ENCODE data around the gene GEMIN2.

Gene GEMIN2

DNA sequence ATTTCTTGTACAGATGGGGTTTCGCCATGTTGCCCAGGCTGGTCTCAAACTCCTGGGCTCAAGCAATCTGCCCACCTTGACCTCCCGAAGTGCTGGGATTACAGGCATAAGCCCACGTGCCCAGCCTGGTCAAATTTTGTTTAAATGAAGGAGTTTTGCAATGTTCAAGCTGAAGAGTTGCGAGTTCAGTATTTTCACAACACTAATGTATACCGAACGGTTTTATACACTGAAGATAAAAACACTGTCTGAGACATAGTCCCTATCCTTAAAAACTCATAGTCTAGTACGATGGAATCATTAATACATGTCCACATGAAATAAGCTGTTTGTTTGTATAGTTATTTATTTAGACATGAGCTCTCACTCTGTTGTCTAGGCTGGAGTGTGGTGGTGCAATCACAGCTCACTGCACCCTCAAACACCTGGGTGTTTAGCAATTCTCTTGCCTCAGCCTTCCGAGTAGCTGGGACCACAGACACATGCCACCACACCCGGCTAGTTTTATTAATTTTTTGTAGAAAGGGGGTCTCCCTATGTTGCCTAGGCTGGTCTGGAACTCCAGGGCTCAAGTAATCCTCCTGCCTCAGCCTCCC, 40.6 kb downstream of the GEMIN2 start:
- H3K4me3 ChIP-seq (ENCODE audit: low read length): no peak overlapping the region
- TF ChIP-seq ZNF274 (IDR thresholded peaks at IDR 0.05; ENCODE audit: low read depth, low read length): no peak

DNA sequence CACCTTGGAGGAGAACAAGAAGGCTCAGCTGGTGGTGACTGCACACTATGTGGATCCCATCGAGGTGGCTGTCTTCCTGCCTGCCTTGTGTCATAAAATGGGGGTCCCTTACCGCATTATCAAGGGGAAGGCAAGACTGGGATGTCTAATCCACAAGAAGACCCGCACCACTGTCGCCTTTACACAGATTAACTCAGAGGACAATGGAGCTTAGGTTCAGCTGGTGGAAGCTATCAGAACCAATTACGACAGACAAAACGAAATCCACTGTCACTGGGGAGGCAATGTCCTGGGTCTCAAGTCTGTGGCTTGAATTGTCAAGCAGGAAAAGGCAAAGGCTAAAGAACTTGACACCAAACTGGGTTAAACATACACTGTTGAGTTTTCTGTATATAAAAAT, 43.4 kb downstream of the GEMIN2 start:
- no peak for TF ChIP-seq ZNF274 (IDR thresholded peaks at IDR 0.05; ENCODE audit: low read depth, low read length)
- no peak overlapping the region for H3K4me3 ChIP-seq (ENCODE audit: low read length)

DNA sequence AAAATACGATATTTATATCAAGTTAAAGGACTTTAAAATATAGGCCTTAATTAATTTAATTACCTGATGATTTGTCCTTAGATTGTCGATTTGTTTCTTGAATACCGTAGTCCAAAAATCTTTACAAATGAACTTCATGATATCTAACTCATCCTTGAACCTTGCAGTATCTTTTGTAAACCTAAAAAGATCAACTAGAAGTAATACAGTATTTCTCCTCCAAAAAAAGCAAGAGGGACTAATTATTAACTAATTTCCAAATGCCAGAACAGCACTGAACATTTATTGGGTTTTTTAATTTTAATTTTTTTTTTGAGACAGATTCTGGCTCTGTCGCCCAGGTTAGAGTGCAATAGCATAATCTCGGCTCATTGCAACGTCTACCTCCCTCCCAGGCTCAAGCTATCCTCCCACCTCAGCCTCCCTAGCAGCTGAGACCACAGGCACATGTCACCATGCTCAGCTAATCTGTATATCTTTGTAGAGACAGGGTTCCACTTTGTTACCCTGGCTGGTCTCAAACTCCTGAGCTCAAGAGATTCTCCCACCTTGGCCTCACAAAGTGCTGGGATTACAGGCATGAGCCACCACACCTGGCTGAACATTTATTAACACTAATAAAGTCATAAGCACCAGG, 44.2 kb downstream of the GEMIN2 start:
- H3K4me3 ChIP-seq (ENCODE audit: low read length): no peak overlapping the region
- no peak for TF ChIP-seq ZNF274 (IDR thresholded peaks at IDR 0.05; ENCODE audit: low read depth, low read length)

DNA sequence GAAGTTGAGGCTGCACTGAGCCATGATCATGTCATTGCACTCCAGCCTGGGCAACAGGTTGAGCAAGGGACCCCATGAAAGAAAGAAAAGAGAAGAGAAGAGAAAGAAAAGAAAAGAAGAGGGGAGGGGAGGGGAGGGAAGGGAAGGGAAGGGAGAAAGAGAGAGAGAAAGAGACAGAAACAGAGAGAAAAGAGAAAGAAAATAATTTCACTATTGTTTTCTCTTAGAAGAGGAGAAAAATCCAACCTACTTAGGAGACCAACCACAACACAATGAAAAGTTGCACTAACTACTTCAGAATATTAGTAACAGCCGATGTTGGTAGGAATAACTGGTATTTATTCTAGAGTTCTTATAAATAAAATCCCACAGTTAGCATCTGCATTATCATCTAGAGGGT, 46.4 kb downstream of the GEMIN2 start:
- no peak for TF ChIP-seq ZNF274 (IDR thresholded peaks at IDR 0.05; ENCODE audit: low read depth, low read length)

DNA sequence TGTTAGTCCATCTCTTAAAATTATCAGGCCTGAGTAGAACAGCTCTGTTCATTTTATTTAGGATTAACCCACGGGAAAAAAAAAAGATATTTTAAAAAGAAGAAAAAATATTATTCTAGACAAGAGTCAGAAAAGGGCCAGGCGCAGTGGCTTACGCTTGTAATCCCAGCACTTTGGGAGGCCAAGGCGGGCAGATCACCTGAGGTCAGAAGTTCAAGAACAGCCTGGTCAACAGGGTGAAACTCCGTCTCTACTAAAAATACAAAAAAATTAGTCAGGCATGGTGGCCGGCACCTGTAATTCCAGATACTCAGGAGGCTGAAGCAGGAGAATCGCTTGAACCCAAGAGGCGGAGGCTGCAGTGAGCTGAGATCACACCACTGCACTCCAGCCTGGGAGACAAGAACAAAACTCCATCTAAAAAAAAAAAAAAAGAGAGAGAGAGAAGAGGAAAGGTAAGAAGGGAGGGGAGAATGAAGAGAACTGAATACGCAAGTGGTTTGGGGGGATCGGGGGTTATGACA, 53.7 kb downstream of the GEMIN2 start:
- H3K4me3 ChIP-seq (ENCODE audit: low read length): peak overlapping the region; percentile 10; the same call in 1 of the 2 replicates

More for the DNA sequence above, 46.4 kb downstream of the GEMIN2 start:
- no peak overlapping the region for H3K4me3 ChIP-seq (ENCODE audit: low read length)

DNA sequence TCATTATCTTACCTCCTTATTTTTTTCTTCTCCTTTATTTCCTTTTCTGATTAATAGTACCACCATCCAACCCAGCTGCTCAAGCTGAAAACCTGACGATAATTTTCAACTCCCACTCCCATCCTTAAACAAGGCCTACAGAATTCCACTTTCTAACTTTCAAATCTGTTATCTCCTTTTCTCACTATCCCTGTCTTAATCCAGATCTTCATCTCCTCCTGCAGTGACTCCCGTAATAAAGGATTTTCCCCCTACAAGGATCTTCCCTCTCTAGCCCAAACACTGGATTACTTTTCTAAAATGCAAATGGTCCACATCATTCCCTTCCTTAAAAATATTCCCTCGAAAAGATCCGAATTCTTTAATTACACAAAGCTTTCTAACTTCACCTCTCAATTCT, 54.5 kb downstream of the GEMIN2 start:
- no peak for TF ChIP-seq ZNF274 (IDR thresholded peaks at IDR 0.05; ENCODE audit: low read depth, low read length)
- peak overlapping the region; percentile 86; the same call in 1 of the 2 replicates for H3K4me3 ChIP-seq (ENCODE audit: low read length)

DNA sequence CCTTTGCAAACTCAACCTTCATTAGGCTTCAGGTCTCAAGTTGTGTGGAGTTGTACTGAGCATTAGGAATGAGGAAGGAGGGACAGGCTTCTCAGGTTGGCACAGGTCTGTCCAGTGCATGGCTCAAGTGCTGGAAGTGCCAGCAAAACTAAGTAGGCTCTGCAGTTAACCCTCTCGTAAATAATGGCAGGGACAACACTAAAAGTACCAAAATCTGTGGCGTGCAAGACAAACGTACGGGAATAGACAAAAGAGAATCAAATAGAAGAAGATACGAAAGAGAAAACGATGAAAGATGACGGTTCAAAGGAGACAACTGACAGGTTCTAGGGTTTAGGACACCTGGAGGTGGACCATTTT, 55.4 kb downstream of the GEMIN2 start:
- TF ChIP-seq ZNF274 (IDR thresholded peaks at IDR 0.05; ENCODE audit: low read depth, low read length): no peak
- H3K4me3 ChIP-seq (ENCODE audit: low read length): peak overlapping the region; percentile 86

DNA sequence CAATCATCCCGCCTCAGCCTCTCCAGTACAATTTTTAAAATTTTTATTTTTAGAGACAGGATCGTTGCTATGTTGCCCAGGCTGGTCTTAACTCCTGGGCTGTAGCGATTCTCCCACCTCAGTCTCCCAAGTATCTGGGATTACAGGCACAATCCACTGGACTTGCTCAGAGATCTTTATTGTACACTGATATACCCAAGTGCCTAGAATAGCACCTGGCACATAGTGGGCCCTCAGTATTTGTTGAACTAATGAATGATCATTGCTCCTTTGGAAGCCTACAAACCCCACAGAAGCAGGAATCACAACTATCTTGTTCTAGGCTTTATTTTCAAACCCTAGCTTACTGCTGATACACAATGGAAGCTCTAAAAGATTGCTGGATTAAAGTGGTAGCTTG, 59.1 kb downstream of the GEMIN2 start:
- no peak for TF ChIP-seq ZNF274 (IDR thresholded peaks at IDR 0.05; ENCODE audit: low read depth, low read length)
- H3K4me3 ChIP-seq (ENCODE audit: low read length): no peak overlapping the region

DNA sequence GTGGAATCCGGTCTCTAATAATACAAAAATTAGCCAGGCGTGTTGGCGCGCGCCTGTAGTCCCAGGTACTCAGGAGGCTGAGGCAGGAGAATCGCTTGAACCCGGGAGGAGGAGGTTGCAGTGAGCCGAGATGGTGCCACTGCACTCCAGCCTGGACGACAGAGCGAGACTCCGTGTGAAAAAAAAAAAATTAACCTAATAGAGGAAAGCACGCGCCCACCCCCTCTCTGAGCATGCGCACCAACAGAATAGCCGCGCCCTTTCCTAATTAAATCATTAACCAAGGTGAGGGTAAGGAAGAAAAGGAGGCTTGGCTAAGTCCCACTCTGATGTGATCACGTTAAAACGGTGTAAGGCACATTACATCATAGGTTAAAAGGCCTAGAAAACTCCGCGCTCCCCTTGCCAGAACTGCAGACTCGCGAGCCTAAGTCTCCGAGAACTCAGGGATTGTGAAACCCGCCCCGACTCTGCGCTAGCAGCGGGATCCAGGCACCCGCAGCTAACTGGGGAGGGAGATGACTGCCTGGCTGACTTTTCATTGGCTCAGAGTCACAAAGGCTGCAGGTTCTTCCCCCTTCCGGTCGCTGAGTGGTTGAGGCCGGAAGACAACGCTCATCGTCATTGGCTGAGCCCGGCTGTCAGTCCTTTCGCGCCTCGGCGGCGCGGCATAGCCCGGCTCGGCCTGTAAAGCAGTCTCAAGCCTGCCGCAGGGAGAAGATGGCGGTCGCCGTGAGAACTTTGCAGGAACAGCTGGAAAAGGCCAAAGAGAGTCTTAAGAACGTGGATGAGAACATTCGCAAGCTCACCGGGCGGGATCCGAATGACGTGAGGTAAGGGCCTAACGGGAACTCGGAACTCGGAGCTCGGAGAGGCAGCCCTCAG, 60.7 kb downstream of the GEMIN2 start, which contains the start of gene PNN:
TSS of gene PNN (plus strand) at position 695 of the 885 bp plus-strand sequence. CDS start at position 721, 26 bp downstream.
- peak within 1 kb of the TSS; percentile 95 for H3K4me3 ChIP-seq (ENCODE audit: low read length)
- no peak for TF ChIP-seq ZNF274 (IDR thresholded peaks at IDR 0.05; ENCODE audit: low read depth, low read length)

DNA sequence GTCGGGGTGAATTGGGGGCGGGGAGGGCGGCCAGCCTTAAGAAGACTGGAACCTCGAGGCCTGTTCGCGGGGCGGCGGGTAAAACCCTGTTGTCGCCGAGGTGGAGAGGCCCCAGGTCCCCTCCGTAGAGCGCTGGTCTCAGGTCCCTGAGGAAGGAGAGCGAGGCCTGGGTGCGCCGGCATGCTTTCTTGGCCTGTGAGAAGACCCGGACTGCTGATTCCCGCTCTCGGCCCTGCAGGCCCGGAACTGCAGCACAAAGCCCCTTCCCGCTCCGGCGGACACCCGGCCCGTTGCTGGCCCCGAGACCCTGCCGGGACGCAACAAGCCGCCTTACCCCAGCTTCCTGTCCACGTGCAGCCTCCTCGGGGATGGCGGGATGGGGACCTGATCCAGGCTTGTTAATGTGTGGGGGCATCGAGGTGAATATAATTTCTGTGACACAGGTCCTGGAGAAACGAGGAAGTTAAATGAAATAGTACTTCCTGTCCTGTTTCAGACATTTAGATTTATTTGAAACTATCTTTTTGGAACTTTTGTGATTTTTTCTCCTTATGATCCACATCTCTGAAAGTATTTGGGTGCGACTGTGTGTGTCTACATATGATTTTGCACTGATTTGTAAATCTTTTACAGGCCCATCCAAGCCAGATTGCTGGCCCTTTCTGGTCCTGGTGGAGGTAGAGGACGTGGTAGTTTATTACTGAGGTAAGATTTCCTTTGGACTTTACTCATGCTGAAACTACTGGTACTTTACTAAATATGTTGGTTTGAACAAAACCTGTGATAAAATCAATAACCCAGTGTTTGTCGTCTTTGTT, 61.5 kb downstream of the GEMIN2 start:
- no peak for TF ChIP-seq ZNF274 (IDR thresholded peaks at IDR 0.05; ENCODE audit: low read depth, low read length)

DNA sequence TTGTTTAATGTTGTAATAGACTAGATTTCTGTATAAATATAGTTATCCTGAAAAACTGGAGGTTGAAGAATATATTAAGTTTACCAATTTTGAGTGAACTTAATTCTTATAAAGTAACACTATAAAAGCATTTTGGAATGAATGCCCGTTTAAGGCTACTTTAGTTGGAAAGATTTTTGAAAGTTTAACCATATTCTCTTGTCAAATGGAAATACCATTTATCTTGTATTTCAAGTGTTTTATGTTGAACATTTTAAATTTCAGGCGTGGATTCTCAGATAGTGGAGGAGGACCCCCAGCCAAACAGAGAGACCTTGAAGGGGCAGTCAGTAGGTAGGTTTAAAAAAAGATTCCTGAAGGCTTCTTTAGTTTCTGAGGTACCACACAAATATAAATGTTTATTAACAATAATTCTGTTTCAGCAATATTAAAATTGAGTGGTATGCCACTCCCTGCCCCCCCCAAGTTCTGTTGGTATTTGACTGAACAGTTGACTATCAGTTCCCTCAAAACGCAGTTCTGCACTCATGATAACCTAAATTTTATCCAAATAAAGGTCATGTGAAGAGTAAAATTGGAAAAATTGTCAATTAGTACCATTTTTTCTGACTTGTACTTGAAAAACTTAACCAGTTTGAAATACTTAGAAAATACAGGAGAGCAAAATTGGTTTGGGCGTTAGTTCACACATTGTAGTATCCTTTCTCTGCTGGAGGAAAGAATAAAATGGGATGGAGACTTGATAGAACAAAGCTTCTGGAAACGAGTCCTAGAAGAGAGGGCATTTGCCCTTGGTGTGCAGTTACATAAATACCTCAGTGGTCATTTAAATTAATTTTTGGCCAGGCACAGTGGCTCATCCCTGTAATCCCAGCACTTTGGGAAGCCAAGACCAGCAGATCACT, 62.4 kb downstream of the GEMIN2 start:
- TF ChIP-seq ZNF274 (IDR thresholded peaks at IDR 0.05; ENCODE audit: low read depth, low read length): no peak

More for the DNA sequence above, 61.5 kb downstream of the GEMIN2 start:
- H3K4me3 ChIP-seq (ENCODE audit: low read length): peak overlapping the region; percentile 95

DNA sequence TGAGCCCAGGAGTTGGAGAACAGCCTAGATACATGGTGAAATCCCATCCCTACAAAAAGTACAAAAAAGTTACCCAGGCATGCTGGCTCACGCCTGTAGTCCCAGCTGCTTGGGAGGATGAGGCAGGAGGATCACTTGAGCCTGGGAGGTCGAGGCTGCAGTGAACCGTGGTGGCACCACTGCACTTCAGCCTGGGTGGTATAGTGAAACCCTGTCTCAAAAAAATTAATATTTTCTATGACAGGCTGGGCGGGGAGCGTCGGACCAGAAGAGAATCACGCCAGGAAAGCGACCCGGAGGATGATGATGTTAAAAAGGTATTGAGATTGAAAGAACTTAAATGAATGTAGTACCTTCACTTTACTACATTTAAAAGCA, 63.0 kb downstream of the GEMIN2 start:
- no peak for TF ChIP-seq ZNF274 (IDR thresholded peaks at IDR 0.05; ENCODE audit: low read depth, low read length)
- no peak overlapping the region for H3K4me3 ChIP-seq (ENCODE audit: low read length)

More for the DNA sequence above, 62.4 kb downstream of the GEMIN2 start:
- H3K4me3 ChIP-seq (ENCODE audit: low read length): peak overlapping the region; percentile 95; the same call in 1 of the 2 replicates

DNA sequence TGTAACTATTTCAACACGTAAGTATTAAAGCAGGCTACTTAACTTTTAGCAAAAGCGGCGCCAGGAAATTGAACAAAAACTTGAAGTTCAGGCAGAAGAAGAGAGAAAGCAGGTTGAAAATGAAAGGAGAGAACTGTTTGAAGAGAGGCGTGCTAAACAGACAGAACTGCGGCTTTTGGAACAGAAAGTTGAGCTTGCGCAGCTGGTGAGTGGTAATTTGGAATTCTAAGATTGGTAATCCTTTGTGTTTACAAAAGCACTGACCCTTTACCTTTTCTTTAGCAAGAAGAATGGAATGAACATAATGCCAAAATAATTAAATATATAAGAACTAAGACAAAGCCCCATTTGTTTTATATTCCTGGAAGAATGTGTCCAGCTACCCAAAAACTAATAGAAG, 64.9 kb downstream of the GEMIN2 start:
- TF ChIP-seq ZNF274 (IDR thresholded peaks at IDR 0.05; ENCODE audit: low read depth, low read length): no peak
- H3K4me3 ChIP-seq (ENCODE audit: low read length): no peak overlapping the region

All from GM08714 (cell line).